Suprapubic skin (tissue), 4 donors: ENCODE data around the gene MRTO4.

Source experiments
- EP300 ChIP-seq: sonication (generic); formaldehyde crosslinking; IDR thresholded peaks from one replicate; pipeline ENCODE4 v1.6.1; 2017; ENCODE audit warnings: antibody characterized with exemption
- POLR2A ChIP-seq, 2 donors: fragments of 450-650 bp; IDR thresholded peaks; one replicate each; pipeline ENCODE4 v1.6.1; 2017; ENCODE audit warnings: antibody characterized with exemption in 2 of 2, mild to moderate bottlenecking in 2 of 2, moderate library complexity in 2 of 2
- POLR2AphosphoS5 ChIP-seq, 3 donors: sonication (generic); formaldehyde crosslinking; IDR thresholded peaks; one replicate each; pipeline ENCODE4 v1.6.1; 2017; ENCODE audit warnings: antibody characterized with exemption in 3 of 3
- TF ChIP-seq, protein P1 (sequence below), 2 donors: fragments of 200-600 bp in 1 of 2; fragments of 450-650 bp in 1 of 2; sonication (generic) in 1 of 2; IDR thresholded peaks; one replicate each; pipeline ENCODE4 v1.5.1; 2016 to 2019; ENCODE audit warnings: antibody characterized with exemption in 2 of 2, mild to moderate bottlenecking in 1 of 2, moderate library complexity in 1 of 2

DNA sequence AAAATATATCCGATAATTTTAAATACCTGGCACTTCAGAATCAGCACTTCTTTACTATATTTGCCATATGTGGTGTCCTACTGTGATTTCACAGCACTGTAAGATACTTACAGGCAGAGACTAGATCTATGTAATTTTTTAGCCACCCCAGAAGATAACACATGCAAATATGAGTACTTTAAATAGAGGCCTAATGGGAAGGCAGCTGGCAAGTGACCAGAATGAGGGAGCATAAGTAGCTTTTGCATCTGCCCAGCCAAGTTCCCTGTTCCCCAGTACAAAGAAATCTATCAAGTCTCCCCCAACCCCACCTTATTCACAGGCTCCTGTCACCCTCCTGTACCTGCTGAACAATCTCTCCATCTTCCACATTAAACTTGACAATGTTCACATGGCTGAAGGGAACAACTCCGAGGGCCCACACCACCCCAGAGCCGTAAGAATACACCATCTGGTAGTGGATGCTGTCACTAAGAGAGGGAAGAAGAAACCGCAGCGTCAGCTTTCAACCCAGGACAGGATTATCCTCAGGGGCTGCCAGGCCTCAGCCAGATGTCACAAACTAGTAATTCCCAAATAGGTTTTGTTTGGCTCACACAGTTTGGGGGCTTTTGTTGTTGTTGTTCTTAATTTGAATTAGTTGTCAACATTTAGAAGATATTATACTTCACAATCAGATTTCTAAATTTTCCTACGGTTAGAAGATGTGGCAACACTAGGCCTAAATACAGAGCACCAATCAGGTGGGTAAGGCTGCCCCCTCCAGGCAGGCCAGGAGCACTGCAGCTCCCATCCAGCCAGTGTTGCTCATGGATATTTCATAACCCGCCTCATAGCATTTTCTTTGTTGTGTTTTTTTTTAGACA is 10.7 kb upstream of the MRTO4 start:
- TF ChIP-seq, protein P1, sequence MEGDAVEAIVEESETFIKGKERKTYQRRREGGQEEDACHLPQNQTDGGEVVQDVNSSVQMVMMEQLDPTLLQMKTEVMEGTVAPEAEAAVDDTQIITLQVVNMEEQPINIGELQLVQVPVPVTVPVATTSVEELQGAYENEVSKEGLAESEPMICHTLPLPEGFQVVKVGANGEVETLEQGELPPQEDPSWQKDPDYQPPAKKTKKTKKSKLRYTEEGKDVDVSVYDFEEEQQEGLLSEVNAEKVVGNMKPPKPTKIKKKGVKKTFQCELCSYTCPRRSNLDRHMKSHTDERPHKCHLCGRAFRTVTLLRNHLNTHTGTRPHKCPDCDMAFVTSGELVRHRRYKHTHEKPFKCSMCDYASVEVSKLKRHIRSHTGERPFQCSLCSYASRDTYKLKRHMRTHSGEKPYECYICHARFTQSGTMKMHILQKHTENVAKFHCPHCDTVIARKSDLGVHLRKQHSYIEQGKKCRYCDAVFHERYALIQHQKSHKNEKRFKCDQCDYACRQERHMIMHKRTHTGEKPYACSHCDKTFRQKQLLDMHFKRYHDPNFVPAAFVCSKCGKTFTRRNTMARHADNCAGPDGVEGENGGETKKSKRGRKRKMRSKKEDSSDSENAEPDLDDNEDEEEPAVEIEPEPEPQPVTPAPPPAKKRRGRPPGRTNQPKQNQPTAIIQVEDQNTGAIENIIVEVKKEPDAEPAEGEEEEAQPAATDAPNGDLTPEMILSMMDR (IDR thresholded peaks at IDR 0.05): peak; percentile 80 to 97
- no peak for TF ChIP-seq POLR2AphosphoS5 (IDR thresholded peaks at IDR 0.05)
- TF ChIP-seq EP300: no peak
- TF ChIP-seq POLR2A (IDR thresholded peaks at IDR 0.05): no peak
